ENCODE data around the gene CREB3. TPM values are rescaled to one million over a fixed set of nuclear protein-coding genes. Genes with fewer than 3 reads are reported as not detected.

Gene CREB3
- total RNA-seq, 1 experiment from 2014 or later = 29.1 TPM

DNA sequence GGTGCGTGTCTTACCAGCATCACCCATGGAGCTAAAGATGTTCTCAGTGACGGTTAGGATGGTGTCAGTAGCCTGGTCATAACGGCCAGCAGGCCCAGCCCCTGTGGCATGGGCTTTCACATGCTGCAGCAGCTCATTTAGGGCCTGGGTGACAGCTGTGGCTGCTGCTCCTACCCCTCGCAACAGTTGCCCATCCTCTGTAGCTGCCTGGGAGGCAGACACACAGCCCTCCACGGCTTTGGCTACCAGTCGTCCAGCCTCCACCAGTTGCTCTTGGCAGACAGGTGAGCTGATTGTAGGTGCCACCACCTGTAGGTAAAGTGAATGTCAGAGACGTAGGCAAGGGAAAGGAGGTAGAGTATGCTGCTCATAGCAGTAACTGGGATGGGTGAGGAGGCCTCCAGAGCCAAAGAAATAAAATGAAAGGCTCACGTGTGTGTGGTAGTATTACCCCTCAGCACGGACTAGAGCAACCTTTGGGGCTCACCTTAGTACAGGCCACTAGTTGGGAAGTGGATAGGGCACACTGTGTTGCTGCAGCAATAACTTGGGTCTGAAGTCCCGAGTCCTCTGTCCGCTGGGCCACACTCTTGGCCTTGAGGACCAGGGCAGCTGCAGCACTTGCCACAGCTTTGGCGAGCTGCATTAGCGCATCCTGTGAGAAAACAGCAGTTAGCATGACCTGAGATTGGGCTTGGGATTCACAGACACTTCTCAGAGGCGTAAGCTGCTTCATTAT is 15.2 kb upstream of the CREB3 start:
- peaks cover 93% of the 10 kb centered on the region for H3K36me3 ChIP-seq (ENCODE audit: insufficient read depth, low read length, poor library complexity, severe bottlenecking)
- no TSS peak for BruUV-seq (replicated peaks)
- DNase-seq (ENCODE audit: low spot score) = no peak

GRCh38 chr9:35718721-35719511 is 13.6 kb upstream of the CREB3 start:
- Histone ChIP-seq H3K9me3 (ENCODE audit: low read depth, low read length, poor library complexity, severe bottlenecking) (no peaks in the 10 kb centered on the region), H3K4me3 (ENCODE audit: low read depth, low read length, poor library complexity, severe bottlenecking) (no peak overlapping the region), H3K4me1 (ENCODE audit: insufficient read depth, low read length, poor library complexity, severe bottlenecking) (no peaks in the 10 kb centered on the region), H3K27me3 (replicated peaks; ENCODE audit: insufficient read depth, low read depth, low read length, poor library complexity) (no peaks in the 10 kb centered on the region), H3K36me3 (ENCODE audit: insufficient read depth, low read length, poor library complexity, severe bottlenecking) (peaks cover 97% of the 10 kb centered on the region), H3K27ac (ENCODE audit: low read depth, low read length, poor library complexity, severe bottlenecking) (no peak overlapping the region)
- intact Hi-C loops (cut with micrococcal nuclease; ENCODE audit: unreplicated experiment) = no loop called here
- no peak for TF ChIP-seq EZH2 (IDR thresholded peaks at IDR 0.05; ENCODE audit: borderline replicate concordance, low read depth, low read length, poor library complexity, severe bottlenecking)
- TF ChIP-seq, protein P1, sequence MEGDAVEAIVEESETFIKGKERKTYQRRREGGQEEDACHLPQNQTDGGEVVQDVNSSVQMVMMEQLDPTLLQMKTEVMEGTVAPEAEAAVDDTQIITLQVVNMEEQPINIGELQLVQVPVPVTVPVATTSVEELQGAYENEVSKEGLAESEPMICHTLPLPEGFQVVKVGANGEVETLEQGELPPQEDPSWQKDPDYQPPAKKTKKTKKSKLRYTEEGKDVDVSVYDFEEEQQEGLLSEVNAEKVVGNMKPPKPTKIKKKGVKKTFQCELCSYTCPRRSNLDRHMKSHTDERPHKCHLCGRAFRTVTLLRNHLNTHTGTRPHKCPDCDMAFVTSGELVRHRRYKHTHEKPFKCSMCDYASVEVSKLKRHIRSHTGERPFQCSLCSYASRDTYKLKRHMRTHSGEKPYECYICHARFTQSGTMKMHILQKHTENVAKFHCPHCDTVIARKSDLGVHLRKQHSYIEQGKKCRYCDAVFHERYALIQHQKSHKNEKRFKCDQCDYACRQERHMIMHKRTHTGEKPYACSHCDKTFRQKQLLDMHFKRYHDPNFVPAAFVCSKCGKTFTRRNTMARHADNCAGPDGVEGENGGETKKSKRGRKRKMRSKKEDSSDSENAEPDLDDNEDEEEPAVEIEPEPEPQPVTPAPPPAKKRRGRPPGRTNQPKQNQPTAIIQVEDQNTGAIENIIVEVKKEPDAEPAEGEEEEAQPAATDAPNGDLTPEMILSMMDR (conservative IDR thresholded peaks at IDR 0.05; ENCODE audit: low read depth, low read length) = no peak
- ChIA-PET POLR2A (ENCODE audit: low non-redundant PET) (no interaction called here), CTCF (no interaction called here)
- DNase-seq (ENCODE audit: low spot score) = no peak
- no TSS peak for BruUV-seq (replicated peaks)

More for the DNA sequence above, 15.2 kb upstream of the CREB3 start:
- Histone ChIP-seq H3K27ac (ENCODE audit: low read depth, low read length, poor library complexity, severe bottlenecking) (no peak overlapping the region), H3K4me3 (ENCODE audit: low read depth, low read length, poor library complexity, severe bottlenecking) (no peak overlapping the region), H3K4me1 (ENCODE audit: insufficient read depth, low read length, poor library complexity, severe bottlenecking) (no peaks in the 10 kb centered on the region), H3K9me3 (ENCODE audit: low read depth, low read length, poor library complexity, severe bottlenecking) (no peaks in the 10 kb centered on the region), H3K27me3 (replicated peaks; ENCODE audit: insufficient read depth, low read depth, low read length, poor library complexity) (no peaks in the 10 kb centered on the region)
- CTCF ChIA-PET = interaction anchor here (1.2 kb wide), 1 partner anchor 21 kb away, joined by 4 read pairs; no protein-coding TSS in a partner anchor
- intact Hi-C loops (cut with micrococcal nuclease; ENCODE audit: unreplicated experiment) = no loop called here
- POLR2A ChIA-PET (ENCODE audit: low non-redundant PET) = no interaction called here
- TF ChIP-seq EZH2 (IDR thresholded peaks at IDR 0.05; ENCODE audit: borderline replicate concordance, low read depth, low read length, poor library complexity, severe bottlenecking) = no peak
- TF ChIP-seq, protein P1 (conservative IDR thresholded peaks at IDR 0.05; ENCODE audit: low read depth, low read length) = no peak

DNA sequence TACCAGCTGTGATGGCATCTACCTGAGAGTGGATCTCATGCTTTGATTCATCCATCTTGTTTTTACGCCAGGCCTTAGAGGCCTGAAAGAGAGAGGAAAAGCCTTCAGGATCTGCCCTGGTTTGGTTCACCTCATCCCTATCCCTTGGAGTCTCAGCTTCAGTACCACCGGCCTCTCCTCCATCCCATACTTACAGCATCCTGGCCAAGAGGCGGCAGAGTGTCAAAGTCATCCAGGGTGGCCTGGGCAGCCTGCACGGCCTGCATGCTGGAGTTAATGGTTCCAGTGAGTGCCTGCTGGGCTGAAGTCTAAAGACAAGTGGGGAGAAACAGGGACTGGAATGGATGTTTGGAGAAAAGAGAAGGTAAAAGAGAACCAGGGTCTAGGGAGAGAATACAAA is 12.9 kb upstream of the CREB3 start:
- BruUV-seq (replicated peaks) = TSS peak; percentile 43
- intact Hi-C loops (cut with micrococcal nuclease; ENCODE audit: unreplicated experiment) = no loop called here
- DNase-seq (ENCODE audit: low spot score) = no peak
- POLR2A ChIA-PET (ENCODE audit: low non-redundant PET) = no interaction called here
- H3K36me3 ChIP-seq (ENCODE audit: insufficient read depth, low read length, poor library complexity, severe bottlenecking) = peaks cover 97% of the 10 kb centered on the region
- no peak overlapping the region for H3K4me3 ChIP-seq (ENCODE audit: low read depth, low read length, poor library complexity, severe bottlenecking)
- CTCF ChIA-PET = no interaction called here
- no peak overlapping the region for H3K27ac ChIP-seq (ENCODE audit: low read depth, low read length, poor library complexity, severe bottlenecking)
- H3K4me1 ChIP-seq (ENCODE audit: insufficient read depth, low read length, poor library complexity, severe bottlenecking) = no peaks in the 10 kb centered on the region
- no peaks in the 10 kb centered on the region for H3K9me3 ChIP-seq (ENCODE audit: low read depth, low read length, poor library complexity, severe bottlenecking)
- TF ChIP-seq, protein P1 (conservative IDR thresholded peaks at IDR 0.05; ENCODE audit: low read depth, low read length) = no peak
- TF ChIP-seq EZH2 (IDR thresholded peaks at IDR 0.05; ENCODE audit: borderline replicate concordance, low read depth, low read length, poor library complexity, severe bottlenecking) = no peak
- no peaks in the 10 kb centered on the region for H3K27me3 ChIP-seq (replicated peaks; ENCODE audit: insufficient read depth, low read depth, low read length, poor library complexity)
